Adipocyte (in vitro differentiated cells): Measurements from ENCODE around the gene POLR3G.

Experiments
- DNase-seq: peaks from one replicate; pipeline ENCODE4 v3.0.0-alpha.2; 2015; ENCODE audit warnings: low read depth
- H3K27me3 ChIP-seq: replicated peaks from 2 replicates; pipeline ENCODE4 v1.7.0; 2013; ENCODE audit warnings: mild to moderate bottlenecking, low read length, moderate library complexity; ENCODE audit not compliant: control insufficient read depth, insufficient read depth
- H3K36me3 ChIP-seq: 2 replicates; pipeline ENCODE4 v1.7.0; 2013; ENCODE audit warnings: low read length, mild to moderate bottlenecking, moderate library complexity; ENCODE audit not compliant: control insufficient read depth, insufficient read depth, severe bottlenecking
- H3K4me1 ChIP-seq: 2 replicates; pipeline ENCODE4 v1.7.0; 2013; ENCODE audit warnings: mild to moderate bottlenecking, low read length, moderate library complexity; ENCODE audit not compliant: control insufficient read depth, insufficient read depth
- H3K4me3 ChIP-seq: 2 replicates; pipeline ENCODE4 v1.7.0; 2013; ENCODE audit warnings: mild to moderate bottlenecking, low read length, moderate library complexity
- H3K9ac ChIP-seq: 2 replicates; pipeline ENCODE4 v1.7.0; 2013; ENCODE audit warnings: mild to moderate bottlenecking, low read length, moderate library complexity
- H3K9me3 ChIP-seq: 2 replicates; pipeline ENCODE4 v1.7.0; 2013; ENCODE audit warnings: mild to moderate bottlenecking, low read length, moderate library complexity; ENCODE audit not compliant: control insufficient read depth

Gene POLR3G

DNA sequence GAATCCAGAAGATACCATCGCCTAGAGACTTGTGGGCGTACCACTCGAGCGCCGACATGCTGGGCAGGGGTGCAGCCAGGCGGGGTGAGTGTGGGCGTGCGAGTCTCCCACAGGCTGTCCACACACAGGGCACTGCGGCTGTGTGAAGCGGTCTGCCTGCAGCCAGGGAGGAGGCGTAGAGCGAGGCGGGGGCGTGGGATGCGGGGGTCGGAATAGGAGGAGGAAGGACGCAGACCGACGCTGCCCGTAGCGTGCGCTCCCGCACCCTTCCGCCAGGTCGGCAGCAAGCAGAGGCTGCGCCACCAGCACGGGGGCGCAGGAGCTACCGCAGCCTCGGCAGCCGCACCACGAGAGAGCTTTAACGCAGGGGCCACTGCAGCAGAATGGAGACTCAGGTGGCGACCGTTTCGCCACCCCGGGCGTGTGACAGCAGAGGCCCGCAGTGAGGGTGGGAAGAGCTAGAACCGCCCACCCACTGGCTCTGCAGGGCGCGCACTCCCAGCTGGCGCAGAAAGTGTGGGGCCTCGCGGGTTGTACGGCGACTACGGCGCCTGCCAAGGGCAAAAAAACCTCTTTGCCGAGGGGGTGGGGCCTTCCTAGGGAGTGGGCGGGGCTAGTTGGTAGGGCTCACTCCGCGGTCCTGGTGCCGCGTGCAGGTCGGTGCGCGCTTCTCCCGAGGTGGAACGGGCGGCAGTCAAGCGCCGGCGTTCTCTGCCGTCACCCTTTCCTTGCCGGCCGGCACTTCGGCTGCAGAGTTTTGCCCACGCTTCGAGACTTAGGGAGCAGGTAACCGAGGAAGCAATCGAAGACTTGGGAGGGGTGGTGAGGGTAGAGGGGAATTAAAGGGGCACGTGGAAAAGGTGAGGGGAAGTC lies at the start of gene POLR3G, which contains the start of gene MBLAC2:
Gene POLR3G (plus strand): TSS at position 630 of the 873 bp plus-strand sequence. CDS start 10,704 bp downstream, outside the sequence.
Gene MBLAC2 (minus strand): TSS at position 537 of the 873 bp plus-strand sequence. CDS start 479 bp downstream, at position 58.
- peak; percentile 95 for DNase-seq
- peak within 1 kb of the TSS; percentile 91 for H3K4me3 ChIP-seq

DNA sequence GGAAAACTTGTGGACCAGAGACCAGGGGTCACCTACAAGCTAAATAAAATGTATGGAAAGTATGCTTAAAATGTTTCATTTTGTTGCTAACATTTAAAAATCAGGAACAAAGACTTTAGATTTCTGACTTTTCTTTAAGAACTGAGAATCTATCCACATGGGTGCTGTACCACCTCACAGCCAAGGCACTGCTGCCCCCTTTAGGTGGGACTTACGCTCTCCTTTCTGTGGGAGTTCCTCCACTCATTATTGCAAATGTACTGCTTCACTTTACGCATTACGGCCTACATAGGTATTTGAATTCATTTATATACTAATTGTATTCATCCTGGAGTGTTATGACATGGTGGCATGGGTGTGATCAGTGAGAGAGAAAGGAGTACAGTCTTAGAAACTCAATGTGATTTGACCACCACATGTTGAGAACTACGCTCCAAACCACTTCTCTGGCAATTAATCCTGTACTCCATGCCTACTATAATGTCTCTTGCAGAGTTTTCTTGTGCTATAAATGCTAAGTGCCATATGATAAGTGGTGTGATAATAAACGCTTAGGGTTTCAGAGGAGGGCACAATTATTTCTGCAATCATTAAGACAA lies 40.4 kb upstream of the POLR3G start:
- Histone ChIP-seq H3K36me3 (no peaks in the 10 kb centered on the region), H3K9me3 (no peaks in the 10 kb centered on the region), H3K9ac (no peak overlapping the region), H3K4me3 (no peak overlapping the region), H3K27me3 (no peaks in the 10 kb centered on the region), H3K4me1 (no peaks in the 10 kb centered on the region)
- DNase-seq: peak; percentile 49

More for the DNA sequence above, at the start of gene POLR3G, which contains the start of gene MBLAC2:
- no peaks in the 10 kb centered on the region for H3K36me3 ChIP-seq
- no peaks in the 10 kb centered on the region for H3K9me3 ChIP-seq
- H3K9ac ChIP-seq: peak within 1 kb of the TSS; percentile 86
- H3K27me3 ChIP-seq: no peaks in the 10 kb centered on the region
- H3K4me1 ChIP-seq: peaks cover 15% of the 10 kb centered on the region

DNA sequence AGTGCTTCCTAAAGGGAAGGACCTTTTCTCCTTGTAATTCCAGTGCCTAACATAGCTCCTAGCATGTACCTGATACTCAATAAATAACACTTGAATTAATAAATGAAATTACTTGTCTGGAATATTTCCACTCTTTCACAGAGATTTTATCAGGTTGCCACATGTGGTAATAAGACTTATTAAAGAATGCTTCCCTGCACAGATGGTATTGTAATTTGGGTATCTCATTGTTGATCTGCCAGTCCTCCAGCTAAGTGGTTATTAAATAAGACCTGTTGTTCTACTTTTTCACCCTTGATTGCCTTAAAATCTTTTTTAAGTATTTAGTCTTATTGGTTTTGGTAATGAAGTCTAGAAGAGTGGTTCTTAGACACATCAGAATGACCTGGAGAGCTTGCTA lies 37.0 kb upstream of the POLR3G start:
- H3K27me3 ChIP-seq: no peaks in the 10 kb centered on the region
- no peaks in the 10 kb centered on the region for H3K9me3 ChIP-seq
- no peaks in the 10 kb centered on the region for H3K36me3 ChIP-seq
- DNase-seq: no peak
- no peak overlapping the region for H3K4me3 ChIP-seq
- H3K9ac ChIP-seq: no peak overlapping the region
- H3K4me1 ChIP-seq: peaks cover 5% of the 10 kb centered on the region

DNA sequence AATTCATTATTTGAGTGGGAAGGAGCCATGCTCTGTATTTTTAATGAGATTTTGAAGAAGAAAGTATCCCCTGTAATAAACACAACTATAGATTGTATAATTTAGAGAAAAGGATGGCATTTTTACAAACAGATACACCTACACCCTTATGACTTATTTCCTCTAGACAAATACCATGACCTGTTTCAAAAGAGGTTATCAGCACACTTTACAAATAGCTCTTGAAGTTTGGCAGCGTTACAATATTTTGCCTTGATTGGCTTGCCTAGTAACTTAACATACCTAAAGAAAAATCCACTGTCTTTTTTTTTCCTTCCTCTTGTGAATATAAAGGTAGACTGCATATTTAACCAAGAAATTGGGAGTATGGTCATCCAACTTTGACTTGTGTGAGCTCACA lies 36.6 kb upstream of the POLR3G start:
- H3K4me3 ChIP-seq: no peak overlapping the region
- peaks cover 5% of the 10 kb centered on the region for H3K4me1 ChIP-seq
- H3K27me3 ChIP-seq: no peaks in the 10 kb centered on the region
- no peak for DNase-seq
- no peak overlapping the region for H3K9ac ChIP-seq
- H3K9me3 ChIP-seq: no peaks in the 10 kb centered on the region
- no peaks in the 10 kb centered on the region for H3K36me3 ChIP-seq

GRCh38 chr5:90440644-90441043 lies 34.0 kb upstream of the POLR3G start:
- Histone ChIP-seq H3K27me3 (no peaks in the 10 kb centered on the region), H3K9me3 (no peaks in the 10 kb centered on the region), H3K4me3 (no peak overlapping the region), H3K9ac (peak overlapping the region; percentile 82), H3K36me3 (no peaks in the 10 kb centered on the region), H3K4me1 (peaks cover 5% of the 10 kb centered on the region)
- DNase-seq: peak; percentile 2

DNA sequence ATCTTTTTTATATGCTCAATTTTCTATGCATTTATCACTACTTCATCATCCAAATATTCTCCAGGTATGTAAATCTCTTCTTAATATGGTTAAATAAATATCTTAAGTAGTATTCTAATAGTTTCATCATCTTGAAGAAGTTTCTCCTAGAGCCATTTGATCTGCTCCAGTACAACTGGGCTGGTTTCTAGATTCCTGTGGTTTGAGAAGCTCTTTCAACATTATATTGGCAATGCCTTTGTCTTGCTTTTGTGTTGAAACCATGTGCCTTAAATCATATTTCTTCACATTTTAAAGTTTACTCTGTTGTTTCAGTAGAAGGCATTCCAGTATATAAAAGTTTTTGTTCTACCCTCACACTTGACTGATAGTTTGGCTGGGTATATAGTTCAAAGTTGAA lies 27.7 kb upstream of the POLR3G start:
- H3K27me3 ChIP-seq: no peaks in the 10 kb centered on the region
- peak; percentile 54 for DNase-seq
- no peak overlapping the region for H3K4me3 ChIP-seq
- H3K36me3 ChIP-seq: no peaks in the 10 kb centered on the region
- no peak overlapping the region for H3K9ac ChIP-seq
- peaks cover 8% of the 10 kb centered on the region for H3K9me3 ChIP-seq
- H3K4me1 ChIP-seq: peaks cover 5% of the 10 kb centered on the region

GRCh38 chr5:90461288-90461687 lies 13.4 kb upstream of the POLR3G start:
- Histone ChIP-seq H3K9ac (no peak overlapping the region), H3K4me1 (no peaks in the 10 kb centered on the region)
- no peak for DNase-seq

GRCh38 chr5:90472783-90473395 lies 1.8 kb upstream of the POLR3G start:
- Histone ChIP-seq H3K27me3 (no peaks in the 10 kb centered on the region), H3K36me3 (no peaks in the 10 kb centered on the region), H3K4me1 (peaks cover 15% of the 10 kb centered on the region), H3K4me3 (peak overlapping the region; percentile 91), H3K9ac (peak overlapping the region; percentile 86), H3K9me3 (no peaks in the 10 kb centered on the region)
- no peak for DNase-seq

More at GRCh38 chr5:90461288-90461687, 13.4 kb upstream of the POLR3G start:
- Histone ChIP-seq H3K4me3 (no peak overlapping the region), H3K27me3 (no peaks in the 10 kb centered on the region), H3K36me3 (no peaks in the 10 kb centered on the region), H3K9me3 (no peaks in the 10 kb centered on the region)

DNA sequence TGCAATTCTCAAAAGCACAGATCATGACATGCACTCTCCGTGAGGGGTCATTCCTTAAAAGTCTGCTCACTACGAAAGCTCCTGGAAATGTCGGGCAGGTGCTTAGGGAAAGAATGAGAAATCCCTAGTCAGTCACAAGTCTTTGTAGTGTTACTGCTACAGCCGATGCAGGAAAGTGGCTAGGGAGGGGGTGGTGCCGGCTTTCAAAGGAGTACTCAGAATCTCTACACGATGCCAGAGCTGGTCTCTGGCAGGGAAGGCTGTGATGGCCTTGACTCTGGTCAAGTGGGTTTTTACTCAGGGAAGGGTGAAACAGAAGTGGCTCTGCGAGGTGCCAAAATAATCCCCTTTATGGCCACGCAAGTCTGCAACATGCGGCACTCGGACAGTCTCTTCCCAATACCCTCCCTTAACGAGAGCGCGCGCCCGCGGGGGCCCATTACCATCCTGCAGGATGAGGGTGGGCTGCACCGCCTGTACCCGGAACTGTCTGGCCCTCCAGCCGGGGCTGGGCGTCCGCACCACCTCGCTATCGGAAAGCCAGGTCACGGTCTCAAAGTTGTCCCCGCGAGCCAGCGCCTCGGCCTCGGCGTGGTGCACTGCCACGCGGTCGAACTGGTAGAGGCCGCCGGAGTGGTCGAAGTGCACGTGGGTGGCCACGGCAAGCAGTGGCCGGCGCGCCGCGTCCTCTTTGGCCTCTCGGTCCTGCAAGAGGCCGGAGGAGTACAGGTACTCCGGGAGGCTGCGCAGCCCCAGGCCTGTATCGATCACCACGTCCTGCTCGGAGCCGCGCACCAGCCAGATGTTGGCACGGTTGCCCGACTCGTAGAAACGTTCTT lies 1.0 kb upstream of the POLR3G start:
- peak; percentile 65 for DNase-seq

DNA sequence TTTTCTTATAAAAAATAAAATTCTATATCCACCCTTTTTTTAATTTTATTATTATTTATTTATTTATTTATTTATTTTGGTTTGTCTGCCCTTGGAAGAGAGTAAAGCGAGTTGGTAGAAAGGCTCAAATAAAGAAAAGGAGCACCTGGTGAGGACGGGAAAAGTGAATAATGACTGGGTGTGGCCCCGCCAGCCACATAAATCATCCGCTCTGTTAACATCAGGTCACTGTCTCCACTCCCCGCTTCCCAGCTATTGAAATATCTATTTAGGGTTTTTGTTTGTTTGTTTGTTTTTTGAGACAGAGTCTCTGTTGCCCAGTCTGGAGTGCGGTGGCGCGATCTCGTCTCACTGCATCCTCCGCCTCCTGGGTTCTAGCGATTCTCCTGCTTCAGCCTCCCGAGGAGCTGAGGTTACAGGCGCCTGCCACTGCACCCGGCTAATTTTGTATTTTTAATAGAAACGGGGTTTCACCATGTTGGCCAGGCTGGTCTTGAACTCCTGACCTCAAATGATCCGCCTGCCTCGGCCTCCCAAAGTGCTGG lies 844 bp downstream of the POLR3G start:
- peaks cover 15% of the 10 kb centered on the region for H3K4me1 ChIP-seq
- no peaks in the 10 kb centered on the region for H3K27me3 ChIP-seq
- no peaks in the 10 kb centered on the region for H3K9me3 ChIP-seq
- DNase-seq: no peak
- H3K36me3 ChIP-seq: no peaks in the 10 kb centered on the region
- H3K9ac ChIP-seq: peak overlapping the region; percentile 86
- peak overlapping the region; percentile 91 for H3K4me3 ChIP-seq

More for the DNA sequence above, 1.0 kb upstream of the POLR3G start:
- no peaks in the 10 kb centered on the region for H3K27me3 ChIP-seq
- H3K9ac ChIP-seq: peak overlapping the region; percentile 86
- H3K36me3 ChIP-seq: no peaks in the 10 kb centered on the region
- peak overlapping the region; percentile 91 for H3K4me3 ChIP-seq
- H3K9me3 ChIP-seq: no peaks in the 10 kb centered on the region
- peaks cover 15% of the 10 kb centered on the region for H3K4me1 ChIP-seq
